HFFc6 (cell line): ENCODE results near the gene KIAA0232. TPM values are rescaled to one million over a fixed set of nuclear protein-coding genes. Genes with fewer than 3 reads are reported as not detected.

Experiments
- DNase-seq: peaks from one replicate; pipeline ENCODE4 v3.0.0-alpha.2; 2018
- H3K27ac Mint-ChIP-seq: 2 replicates; pipeline ENCODE4 v1.8.0; 2020; ENCODE audit warnings: mild to moderate bottlenecking, mixed read lengths
- H3K27me3 Mint-ChIP-seq: 2 replicates; pipeline ENCODE4 v1.8.0; 2021; ENCODE audit warnings: mild to moderate bottlenecking, moderate library complexity, mixed read lengths; ENCODE audit not compliant: insufficient read depth
- H3K36me3 Mint-ChIP-seq: 2 replicates; pipeline ENCODE4 v1.8.0; 2021; ENCODE audit warnings: low read depth, mixed read lengths
- H3K4me1 Mint-ChIP-seq: 2 replicates; pipeline ENCODE4 v1.8.0; 2020; ENCODE audit warnings: low read depth, mixed read lengths
- H3K4me3 Mint-ChIP-seq: 2 replicates; pipeline ENCODE4 v1.8.0; 2020; ENCODE audit warnings: mild to moderate bottlenecking, moderate library complexity, mixed read lengths
- H3K9me3 Mint-ChIP-seq: 2 replicates; pipeline ENCODE4 v1.8.0; 2020; ENCODE audit warnings: mild to moderate bottlenecking, mixed read lengths
- total RNA-seq, 6 experiments: library from RNA; stranded (reverse); fragmentation: NEBNext Ultra II Directional; extraction: Animal tissue kit (Norgen Biotek cat#: 25700); gene quantifications; 2 replicates in 1 of 6; 3 replicates in 5 of 6; pipeline ENCODE4 v1.2.3, GENCODE V29; 2021
- TF ChIP-seq, protein P1 (sequence below): fragments of 200-600 bp; sonication (generic); IDR thresholded peaks from 2 replicates; pipeline ENCODE4 v1.5.0; 2021; ENCODE audit warnings: antibody characterized with exemption, mild to moderate bottlenecking

Gene KIAA0232
- total RNA-seq, 6 experiments from 2014 or later, result 15.2 to 21.2 (median 19.0) TPM

DNA sequence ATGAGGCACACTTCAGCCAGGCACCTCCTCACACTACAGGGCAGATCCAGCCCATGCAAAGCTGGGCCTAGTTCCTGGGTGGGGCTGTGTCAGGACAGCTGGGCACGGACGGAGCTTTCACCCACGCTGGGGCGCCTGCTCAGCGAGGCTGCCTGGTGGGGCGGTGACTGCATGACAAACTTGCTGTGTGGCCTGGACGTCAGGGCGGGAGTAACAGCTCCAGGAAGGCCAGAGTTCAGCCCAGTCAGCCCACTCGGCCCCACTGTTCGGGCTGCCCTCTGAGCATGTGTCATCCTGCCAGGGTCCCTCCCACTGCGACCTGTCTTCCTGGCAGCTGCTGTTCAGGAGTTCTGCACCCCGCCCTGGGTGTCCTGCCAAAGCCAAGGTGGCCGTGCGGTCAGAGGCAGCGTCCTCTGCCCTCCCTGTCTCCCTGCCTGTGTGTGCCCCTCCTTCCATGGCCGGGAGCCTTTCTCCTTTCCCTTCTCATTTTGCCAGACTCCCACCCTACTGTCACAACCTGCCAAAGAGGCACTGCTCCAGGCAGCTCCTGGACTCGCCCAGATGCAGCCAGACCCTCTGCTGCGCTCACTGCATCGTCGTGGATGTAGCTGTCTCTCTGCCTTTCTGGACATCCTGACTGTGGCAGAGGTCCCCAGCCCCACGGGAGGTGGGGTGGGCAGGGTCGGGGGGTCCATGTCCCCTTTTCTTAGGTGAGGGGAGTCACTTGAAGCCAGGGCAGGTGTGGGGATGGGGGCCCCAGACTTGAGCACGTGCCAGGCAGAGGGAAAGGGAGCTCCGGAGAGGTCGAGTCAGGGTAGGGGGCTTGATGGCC, 33.0 kb upstream of the KIAA0232 start:
- Mint-ChIP-seq H3K36me3 (no peaks in the 10 kb centered on the region), H3K27me3 (peaks cover 6% of the 10 kb centered on the region), H3K27ac (no peak overlapping the region), H3K4me1 (peaks cover 17% of the 10 kb centered on the region), H3K4me3 (0 out of 2 replicates have a peak overlapping the region, but pooled peaks have one; percentile 13), H3K9me3 (no peaks in the 10 kb centered on the region)
- TF ChIP-seq, protein P1, sequence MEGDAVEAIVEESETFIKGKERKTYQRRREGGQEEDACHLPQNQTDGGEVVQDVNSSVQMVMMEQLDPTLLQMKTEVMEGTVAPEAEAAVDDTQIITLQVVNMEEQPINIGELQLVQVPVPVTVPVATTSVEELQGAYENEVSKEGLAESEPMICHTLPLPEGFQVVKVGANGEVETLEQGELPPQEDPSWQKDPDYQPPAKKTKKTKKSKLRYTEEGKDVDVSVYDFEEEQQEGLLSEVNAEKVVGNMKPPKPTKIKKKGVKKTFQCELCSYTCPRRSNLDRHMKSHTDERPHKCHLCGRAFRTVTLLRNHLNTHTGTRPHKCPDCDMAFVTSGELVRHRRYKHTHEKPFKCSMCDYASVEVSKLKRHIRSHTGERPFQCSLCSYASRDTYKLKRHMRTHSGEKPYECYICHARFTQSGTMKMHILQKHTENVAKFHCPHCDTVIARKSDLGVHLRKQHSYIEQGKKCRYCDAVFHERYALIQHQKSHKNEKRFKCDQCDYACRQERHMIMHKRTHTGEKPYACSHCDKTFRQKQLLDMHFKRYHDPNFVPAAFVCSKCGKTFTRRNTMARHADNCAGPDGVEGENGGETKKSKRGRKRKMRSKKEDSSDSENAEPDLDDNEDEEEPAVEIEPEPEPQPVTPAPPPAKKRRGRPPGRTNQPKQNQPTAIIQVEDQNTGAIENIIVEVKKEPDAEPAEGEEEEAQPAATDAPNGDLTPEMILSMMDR, result no peak
- peak; percentile 22 for DNase-seq

DNA sequence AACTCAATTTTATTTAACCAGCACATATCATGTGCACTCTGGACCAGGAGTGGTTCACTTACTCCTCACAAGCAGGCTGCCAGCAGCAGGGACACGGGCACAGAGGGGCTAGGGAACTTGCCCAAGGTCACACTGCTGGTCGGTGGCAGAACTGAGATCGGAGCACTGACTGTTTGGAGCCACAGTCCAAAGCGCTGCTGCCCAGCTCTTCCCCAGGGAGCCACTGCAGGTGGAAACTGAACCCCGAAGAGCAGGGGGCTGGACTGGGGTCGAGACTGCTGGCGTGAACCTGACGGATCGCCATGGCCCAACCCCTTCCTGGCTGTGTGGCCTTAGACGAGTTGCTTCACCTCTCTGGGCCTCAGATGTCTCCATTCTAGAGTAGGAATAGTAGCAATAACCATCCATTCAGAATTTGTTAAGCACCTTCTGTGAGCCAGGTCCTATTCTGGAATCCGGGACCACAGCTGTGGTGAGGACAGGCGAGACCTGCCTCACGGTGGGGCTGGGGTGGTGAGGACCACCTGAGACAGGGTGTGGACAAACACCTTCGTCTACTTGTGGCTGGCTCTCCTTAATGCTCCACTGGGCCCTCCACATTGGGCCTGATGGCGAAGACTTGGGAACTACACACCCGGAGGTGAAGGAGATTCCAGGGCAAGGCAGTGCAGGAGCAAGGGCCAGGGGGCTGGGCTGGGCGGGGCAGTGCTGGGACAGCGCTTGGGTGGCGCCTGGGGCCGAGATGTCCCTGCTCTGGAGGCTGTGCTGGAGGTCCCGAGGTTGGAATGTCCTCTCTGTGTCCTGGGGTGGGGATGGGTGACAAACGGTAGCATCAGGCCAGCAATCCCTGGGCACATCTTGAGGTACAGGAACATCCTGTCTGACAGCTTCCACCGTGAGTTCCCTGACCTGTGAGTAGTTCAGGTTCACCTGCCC, 32.0 kb upstream of the KIAA0232 start:
- no peak for DNase-seq
- H3K4me1 Mint-ChIP-seq, result peaks cover 17% of the 10 kb centered on the region
- TF ChIP-seq, protein P1, result no peak
- H3K27ac Mint-ChIP-seq, result no peak overlapping the region
- peaks cover 6% of the 10 kb centered on the region for H3K27me3 Mint-ChIP-seq
- no peak overlapping the region for H3K4me3 Mint-ChIP-seq
- H3K9me3 Mint-ChIP-seq, result no peaks in the 10 kb centered on the region
- no peaks in the 10 kb centered on the region for H3K36me3 Mint-ChIP-seq

DNA sequence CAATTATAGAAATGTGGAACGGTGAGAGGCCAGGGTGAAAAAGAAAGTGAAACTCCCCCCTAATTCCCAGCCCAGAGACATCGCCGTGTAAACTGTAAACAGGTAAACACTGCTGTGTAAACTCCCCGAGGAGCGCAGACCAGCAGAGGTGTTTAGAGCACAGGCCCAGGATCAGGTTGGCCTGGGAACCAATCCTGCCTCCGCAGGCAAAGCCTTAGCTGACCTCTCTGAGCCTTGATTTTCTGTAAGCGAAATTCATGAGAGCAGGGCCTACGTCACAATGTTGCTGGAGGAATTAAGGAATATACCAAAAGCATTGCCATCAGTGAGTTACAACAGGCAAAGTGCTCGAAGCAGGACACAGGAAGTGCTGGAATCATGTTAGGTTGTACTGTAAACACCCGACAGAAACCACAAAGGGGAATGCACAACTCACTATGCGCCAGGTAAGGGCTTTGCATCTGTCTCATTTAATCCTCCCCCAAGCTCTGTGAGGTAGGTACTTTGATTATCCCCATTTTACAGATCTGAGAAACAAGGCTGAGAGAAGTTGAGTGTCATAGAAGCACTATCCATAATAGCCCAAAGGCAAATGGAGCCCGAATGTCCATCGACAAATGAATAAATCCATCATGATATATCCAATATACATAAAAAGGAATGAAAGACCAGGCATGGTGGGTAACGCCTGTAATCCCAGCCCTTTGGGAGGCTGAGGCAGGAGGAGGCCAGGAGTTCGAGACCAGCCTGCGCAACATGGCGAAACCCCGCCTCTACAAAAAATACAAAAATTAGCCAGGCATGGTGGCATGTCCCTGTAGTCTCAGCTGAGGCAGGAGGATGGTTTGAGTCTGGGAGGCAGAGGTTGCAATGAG, 30.7 kb upstream of the KIAA0232 start:
- DNase-seq, result no peak
- Mint-ChIP-seq H3K9me3 (no peaks in the 10 kb centered on the region), H3K36me3 (no peaks in the 10 kb centered on the region), H3K27ac (no peak overlapping the region), H3K27me3 (peaks cover 2% of the 10 kb centered on the region), H3K4me3 (no peak overlapping the region), H3K4me1 (peaks cover 17% of the 10 kb centered on the region)
- TF ChIP-seq, protein P1, result no peak

DNA sequence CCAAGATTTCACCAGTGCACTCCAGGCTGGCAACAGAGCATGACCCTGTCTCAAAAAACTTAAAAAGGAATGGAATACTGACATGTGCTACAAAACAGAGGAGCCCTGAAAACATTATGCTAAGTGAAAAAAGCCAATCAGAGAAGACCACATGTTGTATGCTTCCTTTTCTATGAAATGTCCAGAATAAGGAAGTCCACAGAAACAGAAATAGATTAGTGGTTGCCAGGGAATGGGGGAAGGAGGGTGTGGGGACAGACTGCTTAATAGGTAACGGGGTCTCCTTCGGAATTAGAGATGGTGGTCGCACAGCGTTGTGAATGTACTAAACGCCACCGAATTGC, 30.1 kb upstream of the KIAA0232 start:
- Mint-ChIP-seq H3K27me3 (peaks cover 2% of the 10 kb centered on the region), H3K4me1 (peaks cover 13% of the 10 kb centered on the region), H3K27ac (no peak overlapping the region), H3K36me3 (no peaks in the 10 kb centered on the region), H3K4me3 (no peak overlapping the region), H3K9me3 (no peaks in the 10 kb centered on the region)
- TF ChIP-seq, protein P1, result no peak
- no peak for DNase-seq

DNA sequence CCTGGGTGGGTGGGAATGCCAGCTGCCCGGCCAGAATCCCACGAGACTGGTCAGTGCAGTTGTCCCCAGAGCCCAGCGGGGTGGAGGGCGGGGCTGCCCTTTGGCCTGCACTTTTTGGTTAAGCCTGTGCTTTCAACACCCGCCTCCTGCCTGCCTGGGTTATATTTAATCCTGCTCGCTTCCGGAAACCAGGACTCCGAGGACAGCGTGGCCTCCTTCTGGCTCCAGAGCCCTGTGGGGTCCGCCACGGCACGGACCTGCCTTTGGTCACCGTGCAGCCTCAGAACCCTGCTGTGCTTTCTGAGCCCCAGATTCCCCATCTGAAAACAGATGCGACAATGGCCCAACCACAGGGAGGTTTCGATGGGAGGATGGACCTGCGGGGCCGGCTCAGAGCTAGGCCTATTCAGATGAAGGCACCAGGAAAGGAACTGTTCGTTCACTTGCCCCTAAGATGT, 29.4 kb upstream of the KIAA0232 start:
- Mint-ChIP-seq H3K4me3 (no peak overlapping the region), H3K27ac (no peak overlapping the region), H3K36me3 (no peaks in the 10 kb centered on the region), H3K9me3 (no peaks in the 10 kb centered on the region), H3K4me1 (peaks cover 12% of the 10 kb centered on the region), H3K27me3 (peaks cover 2% of the 10 kb centered on the region)
- TF ChIP-seq, protein P1, result no peak
- DNase-seq, result no peak
